HG03442 (cell line): ENCODE data around the gene CHRNA1.
"Not testable (repeated sequence)": the region's sequence is repeated elsewhere in the genome, so short reads cannot be mapped to it uniquely, and the experiment has no call there.

Experiments
- ATAC-seq: cut with Tn5 transposase; IDR thresholded peaks from one replicate; pipeline ENCODE4 v1.9.1; 2021; ENCODE audit warnings: mild to moderate bottlenecking, moderate library complexity; ENCODE audit not compliant: unreplicated experiment

The CHRNA1 gene

GRCh38 chr2:174719016-174719415 is 45.3 kb downstream of the CHRNA1 start:
- no peak for ATAC-seq

- no peak for ATAC-seq
Observed at GRCh38 chr2:174718591-174718990, 45.7 kb downstream of the CHRNA1 start.

GRCh38 chr2:174717916-174718315 is 46.4 kb downstream of the CHRNA1 start:
- ATAC-seq = no peak

GRCh38 chr2:174717273-174717672 is 47.0 kb downstream of the CHRNA1 start:
- no peak for ATAC-seq

- ATAC-seq = no peak
Observed at GRCh38 chr2:174716785-174717184, 47.5 kb downstream of the CHRNA1 start.

GRCh38 chr2:174713686-174714085 is 50.6 kb downstream of the CHRNA1 start:
- ATAC-seq = no peak

GRCh38 chr2:174711206-174711605 is 53.1 kb downstream of the CHRNA1 start:
- ATAC-seq = no peak

- not testable (repeated sequence) for ATAC-seq
Observed at GRCh38 chr2:174709416-174710004, 54.8 kb downstream of the CHRNA1 start.

- ATAC-seq = no peak
Observed at GRCh38 chr2:174708713-174709112, 55.6 kb downstream of the CHRNA1 start.

GRCh38 chr2:174705321-174705720 is 59.0 kb downstream of the CHRNA1 start:
- no peak for ATAC-seq

GRCh38 chr2:174704642-174705041 is 59.6 kb downstream of the CHRNA1 start:
- ATAC-seq = no peak

- ATAC-seq = no peak
Observed at GRCh38 chr2:174704061-174704460, 60.2 kb downstream of the CHRNA1 start.

GRCh38 chr2:174703430-174703829 is 60.8 kb downstream of the CHRNA1 start:
- ATAC-seq = no peak

- ATAC-seq = no peak
Observed at GRCh38 chr2:174702541-174702940, 61.7 kb downstream of the CHRNA1 start.

- ATAC-seq = no peak
Observed at GRCh38 chr2:174699993-174700766, 64.1 kb downstream of the CHRNA1 start.
